GM19351 (cell line): ENCODE results near the gene CFAP97D2.
"Not testable (repeated sequence)": the region's sequence is repeated elsewhere in the genome, so short reads cannot be mapped to it uniquely, and the experiment has no call there.

Source experiments
- ATAC-seq: cut with Tn5 transposase; IDR thresholded peaks from one replicate; pipeline ENCODE4 v1.9.1; 2021; ENCODE audit warnings: mild to moderate bottlenecking, moderate library complexity; ENCODE audit not compliant: unreplicated experiment

Gene CFAP97D2

DNA sequence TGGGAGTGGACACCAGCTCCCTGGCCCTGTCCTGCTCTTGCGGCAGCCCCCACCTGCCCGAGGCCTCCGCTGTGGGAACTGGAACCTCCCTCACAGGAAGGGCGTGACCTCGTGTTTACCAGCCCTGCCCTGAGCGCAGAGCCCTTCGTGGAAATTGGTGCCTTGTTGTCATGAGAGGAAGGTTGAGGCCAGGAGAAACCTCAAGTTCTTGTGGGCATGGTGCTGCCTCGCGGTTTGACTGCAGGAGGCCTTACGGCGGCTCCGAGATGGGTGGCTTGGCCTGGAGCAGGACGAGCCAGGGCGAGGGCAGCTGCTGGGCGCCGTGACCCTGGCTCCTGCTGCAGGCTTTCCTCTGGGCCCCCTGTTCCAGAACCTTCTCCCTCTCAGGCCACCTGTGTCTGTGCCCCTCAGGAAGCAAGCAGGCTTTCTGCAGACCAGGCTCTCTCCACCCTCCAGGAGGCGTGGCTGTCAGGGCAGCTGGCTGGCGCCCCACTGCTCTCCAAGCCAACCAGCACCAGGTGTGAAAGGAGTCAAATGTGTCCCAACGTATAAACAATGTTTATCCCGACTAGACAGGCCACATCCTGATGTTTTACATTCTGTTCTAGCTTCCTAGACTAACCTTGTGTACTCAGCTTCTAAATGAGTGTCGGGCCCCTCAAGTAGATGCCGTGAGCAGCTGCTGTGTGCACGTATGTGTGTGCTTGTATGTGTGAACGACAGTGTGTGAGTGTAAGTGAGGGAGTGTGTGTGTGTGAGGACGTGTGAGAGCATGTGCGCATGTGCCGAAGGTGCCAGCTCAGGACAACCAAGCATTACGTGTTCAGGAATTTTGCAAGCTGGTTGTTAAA, 36.2 kb upstream of the CFAP97D2 start:
- no peak for ATAC-seq

DNA sequence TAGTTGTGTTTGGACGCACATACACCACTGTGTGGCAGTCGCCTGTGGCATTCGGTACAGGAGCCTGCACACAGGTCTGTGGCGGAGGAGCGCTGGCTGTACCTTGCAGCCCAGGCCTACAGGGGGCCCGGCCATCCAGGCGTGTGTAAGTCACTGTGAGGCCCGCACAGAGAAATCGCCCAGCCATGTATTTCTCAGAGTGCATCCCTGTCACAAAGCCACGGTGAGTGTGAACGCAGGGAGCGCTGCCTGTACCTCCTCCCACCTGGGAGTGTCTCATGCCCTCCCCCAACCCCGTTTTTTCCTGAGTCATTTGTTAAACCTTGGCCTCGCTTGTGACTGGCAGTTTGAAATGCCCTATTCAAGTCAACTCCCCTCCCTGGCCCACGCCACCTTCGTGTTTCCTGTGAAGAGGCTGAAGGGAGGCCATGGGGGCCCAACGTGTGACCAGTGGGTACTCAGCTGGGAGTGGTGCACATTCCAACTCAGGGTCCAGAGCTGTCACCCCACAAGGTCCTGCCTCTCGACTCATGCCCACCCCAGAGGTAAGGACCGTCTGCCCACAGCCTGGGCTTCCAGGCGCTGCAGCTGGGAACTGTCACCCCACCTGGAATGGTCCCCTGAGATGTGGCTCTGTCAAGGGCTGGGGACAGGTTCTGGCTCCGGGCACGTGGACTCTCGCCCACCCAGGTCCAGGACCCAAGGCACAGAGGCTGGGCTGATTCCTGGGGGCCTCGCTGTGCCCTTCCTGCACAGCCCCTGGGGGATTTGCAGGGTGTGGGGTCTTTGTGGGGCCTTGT, 35.1 kb upstream of the CFAP97D2 start:
- ATAC-seq: peak; percentile 50

DNA sequence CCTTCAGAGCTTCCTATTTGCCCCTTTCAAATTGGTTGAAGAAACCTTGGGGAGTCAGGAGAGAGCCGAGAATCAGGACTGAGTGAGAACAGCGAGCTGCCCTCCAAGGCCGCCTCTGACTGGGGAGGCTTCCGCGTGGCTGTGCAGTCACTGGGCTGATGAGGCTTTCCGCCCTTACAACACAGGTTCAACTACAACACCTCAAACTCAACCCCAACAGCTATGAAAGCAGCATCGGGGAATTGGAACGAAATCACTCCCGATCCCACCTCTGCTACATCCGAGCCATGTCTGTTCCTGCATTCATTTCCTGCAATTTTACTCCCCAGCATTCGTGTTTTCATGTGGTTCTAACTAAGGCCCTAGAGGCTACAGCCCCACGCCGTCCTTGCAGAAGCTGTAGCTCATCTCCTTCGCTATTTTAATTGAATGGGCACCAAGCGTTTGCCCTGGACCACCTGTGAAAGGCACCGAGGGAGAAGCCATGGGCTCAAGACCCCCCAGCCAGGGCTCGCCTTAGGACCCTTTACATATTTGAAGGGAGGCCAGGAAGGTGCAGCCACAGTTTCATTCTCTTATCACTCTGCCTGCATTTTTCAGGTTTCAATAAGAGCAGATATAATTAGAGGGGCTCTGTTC, 34.3 kb upstream of the CFAP97D2 start:
- no peak for ATAC-seq

GRCh38 chr13:114145256-114145655, 33.8 kb upstream of the CFAP97D2 start:
- no peak for ATAC-seq

DNA sequence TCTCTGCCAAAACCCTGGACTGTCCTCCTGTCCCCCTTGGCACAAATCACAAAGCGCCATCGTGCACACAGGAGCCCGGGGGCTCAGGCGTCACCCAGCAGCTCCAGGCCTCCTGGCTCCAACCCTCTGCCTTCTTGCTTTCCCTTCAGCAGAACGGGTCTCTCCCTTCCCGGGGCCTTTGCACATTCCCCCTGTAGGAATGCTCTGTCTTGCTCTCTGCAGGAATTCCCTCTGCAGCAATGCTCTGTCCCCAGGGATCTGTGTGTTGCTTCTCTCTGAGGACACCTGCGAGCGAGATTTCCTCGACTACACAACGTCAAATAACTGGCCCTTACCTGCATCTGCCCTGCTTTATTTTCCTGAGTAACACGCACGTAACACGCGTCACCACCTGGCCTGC, 33.3 kb upstream of the CFAP97D2 start:
- no peak for ATAC-seq

DNA sequence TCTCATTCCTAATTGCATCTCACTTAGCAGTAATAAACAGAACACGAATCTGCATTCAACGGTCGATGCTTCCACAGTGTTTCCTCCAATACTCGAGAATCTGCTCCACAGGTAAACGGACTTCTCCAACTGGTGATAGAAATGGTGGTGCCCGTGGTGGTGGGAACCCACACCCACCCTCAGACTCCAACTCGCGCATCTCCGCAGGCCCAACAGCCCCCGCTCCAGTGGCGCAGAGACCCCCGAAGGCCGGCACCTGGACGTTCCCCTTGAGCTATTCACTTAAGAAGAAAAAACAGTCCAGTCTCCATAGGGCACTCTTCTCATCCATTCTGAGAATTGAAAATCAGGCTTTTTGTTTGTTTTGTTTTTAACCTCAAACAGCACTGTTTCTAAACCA, 32.9 kb upstream of the CFAP97D2 start:
- no peak for ATAC-seq

DNA sequence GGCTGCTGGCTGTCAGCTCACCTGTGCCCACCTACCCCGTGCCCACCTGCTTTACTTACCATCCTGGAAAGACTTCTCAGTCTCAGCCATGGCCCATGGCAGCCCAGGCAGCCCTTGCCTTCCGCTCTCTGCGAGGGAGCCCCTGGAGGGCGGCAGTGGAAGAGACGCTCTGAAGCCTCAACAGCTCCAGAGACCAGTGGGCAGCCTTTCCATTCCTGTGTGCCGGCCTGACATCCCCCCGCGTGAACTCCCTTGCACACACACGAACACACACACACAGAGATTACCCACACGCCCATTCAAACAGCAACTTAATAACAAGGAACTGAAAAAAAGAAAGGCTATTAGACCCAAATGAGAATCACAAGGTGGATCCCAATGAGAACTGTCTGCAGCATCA, 32.4 kb upstream of the CFAP97D2 start:
- no peak for ATAC-seq

DNA sequence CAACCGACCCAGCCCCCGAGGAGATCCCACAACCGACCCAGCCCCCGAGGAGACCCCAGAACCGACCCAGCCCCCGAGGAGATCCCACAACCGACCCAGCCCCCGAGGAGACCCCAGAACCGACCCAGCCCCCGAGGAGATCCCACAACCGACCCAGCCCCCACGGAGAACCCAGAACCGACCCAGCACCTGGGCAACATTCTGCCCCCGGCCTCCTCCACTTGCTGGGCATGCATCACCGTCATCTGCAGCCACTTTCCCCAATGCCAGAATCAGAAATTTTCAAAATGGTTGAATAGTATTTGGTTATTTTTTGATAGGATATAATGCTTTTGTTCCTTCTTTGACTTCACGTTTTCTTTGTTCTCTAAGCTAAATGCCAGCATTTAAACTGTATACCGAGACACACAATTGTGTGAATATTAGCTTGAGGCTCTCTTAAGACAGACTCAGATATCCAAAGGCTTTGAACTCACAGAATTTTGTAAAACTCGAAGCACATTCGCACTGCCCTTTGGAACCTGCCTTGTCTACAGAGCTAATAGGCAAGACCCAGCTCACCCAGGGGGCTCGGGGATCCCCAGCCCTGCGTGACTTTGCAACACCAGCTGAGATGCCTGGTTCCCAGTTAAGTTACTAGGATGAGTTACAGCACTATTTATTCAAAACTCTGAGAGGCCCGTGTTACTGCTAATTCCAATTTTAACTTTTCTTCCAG, 31.1 kb upstream of the CFAP97D2 start:
- peak; percentile 14 for ATAC-seq

DNA sequence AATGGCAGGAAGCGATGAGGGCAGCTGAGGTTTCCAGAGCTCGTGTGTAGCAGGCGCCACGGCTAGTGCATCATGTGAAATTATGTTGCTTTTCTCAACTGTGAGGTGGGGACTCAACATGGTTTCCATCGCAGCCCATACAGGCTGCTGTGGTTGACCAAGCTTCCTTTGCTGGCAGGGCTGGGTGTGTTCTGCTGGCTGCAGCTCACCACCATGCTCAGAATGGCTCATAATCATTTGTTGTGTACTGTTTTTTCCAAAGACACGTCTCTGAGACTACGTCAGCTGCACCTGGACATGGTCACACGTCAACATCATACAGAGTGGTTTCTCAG, 30.6 kb upstream of the CFAP97D2 start:
- peak; percentile 85 for ATAC-seq

- ATAC-seq: not testable (repeated sequence)
These were observed 30.2 kb upstream of the CFAP97D2 start for GRCh38 chr13:114148886-114149285.

DNA sequence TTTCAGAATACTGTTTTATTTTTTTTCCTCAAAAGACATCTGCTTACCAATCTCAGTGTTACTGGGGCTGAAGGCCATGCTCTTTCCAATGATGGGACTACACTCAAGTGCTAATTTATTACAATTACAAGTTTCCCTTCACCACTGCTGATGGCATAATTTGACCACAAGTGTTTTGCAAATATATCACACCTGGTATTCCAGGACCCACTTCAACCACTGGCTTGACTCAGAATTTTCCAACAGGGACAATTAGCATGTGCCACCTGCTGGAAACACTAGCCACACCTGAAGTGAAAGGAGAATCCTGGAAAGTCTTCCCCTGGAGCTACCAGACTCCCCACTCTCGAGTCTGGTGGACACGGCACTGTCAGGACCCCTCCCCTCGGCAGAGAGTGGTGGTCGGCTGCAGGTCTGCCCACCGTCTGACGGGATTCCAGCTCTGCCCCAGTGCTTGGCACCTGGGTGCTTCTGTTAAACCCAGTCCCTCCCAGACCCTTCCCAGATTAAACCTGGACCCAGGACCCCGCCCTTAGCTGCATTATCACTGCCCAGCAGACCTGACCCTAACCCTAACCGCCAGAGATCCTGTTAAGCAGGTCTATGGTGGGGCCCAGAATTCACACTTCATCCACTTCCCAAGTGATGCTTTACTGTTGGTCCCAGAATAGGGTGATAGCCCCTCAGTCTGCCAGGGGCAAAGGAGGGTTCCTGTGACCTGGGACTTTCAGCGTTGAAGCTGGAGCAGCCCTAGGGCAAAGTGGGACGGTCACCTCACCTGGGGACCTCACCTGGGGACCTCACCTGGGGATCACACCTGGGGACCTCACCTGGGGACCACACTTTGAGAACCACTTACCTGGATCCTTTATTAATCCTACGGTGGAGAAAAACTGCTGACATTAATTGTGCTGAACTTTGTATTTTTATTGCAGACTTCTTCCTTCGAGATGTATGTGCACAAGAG, 29.0 kb upstream of the CFAP97D2 start:
- ATAC-seq: no peak

DNA sequence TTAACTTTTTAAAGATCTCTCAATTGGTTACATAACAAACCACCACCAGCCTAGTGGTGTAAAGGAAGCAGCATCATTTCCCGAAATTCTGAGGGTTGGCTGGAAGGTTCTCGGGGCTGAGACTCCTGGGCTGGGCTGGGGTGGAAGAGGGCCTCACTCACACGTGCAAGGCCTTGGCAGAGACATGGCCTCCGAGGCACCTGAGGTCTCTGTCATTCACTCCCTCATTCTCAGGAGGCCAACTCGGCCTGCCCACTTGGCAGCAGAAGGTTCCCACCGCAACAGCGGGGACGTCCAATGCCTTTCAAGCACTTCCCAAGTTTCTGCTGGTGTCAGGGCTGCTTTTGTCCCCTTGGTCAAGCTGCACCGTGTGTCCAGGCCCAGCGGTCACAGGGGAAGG, 28.0 kb upstream of the CFAP97D2 start:
- no peak for ATAC-seq

DNA sequence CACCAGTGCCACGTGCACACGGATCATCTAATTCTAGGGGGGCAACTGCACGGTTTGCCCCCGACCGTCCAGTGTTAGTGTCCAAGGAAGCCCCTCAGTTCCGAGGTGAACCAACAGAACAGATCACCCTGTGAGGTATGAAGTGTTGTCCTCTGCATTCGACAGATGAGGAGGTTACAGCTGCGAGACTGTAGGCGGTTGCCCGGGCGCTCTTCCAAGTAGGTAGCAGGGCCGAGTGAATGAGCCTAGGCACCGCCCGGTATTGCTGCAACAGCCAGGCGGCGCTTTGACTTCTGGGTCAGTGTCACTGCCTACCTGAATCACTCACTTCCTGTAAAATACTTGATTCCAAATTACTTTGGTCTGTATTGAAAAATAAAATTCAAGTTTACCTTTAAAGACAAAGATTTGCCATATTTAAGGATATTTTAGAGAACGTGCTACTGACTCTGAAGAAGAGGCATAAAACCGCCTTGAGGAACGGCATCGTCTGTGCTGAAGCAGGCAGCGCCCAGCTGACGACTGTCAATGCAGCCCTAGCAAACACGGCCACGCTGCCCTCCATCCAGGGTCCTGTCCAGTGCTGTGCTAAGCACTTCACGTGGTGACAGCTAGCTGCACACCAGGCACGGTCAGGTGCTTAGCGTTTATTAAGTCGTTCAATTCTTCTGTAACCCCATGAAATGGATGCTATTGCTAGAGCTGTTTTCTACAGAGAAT, 27.3 kb upstream of the CFAP97D2 start:
- ATAC-seq: no peak

- no peak for ATAC-seq
These were observed 26.8 kb upstream of the CFAP97D2 start for GRCh38 chr13:114152285-114152645.

DNA sequence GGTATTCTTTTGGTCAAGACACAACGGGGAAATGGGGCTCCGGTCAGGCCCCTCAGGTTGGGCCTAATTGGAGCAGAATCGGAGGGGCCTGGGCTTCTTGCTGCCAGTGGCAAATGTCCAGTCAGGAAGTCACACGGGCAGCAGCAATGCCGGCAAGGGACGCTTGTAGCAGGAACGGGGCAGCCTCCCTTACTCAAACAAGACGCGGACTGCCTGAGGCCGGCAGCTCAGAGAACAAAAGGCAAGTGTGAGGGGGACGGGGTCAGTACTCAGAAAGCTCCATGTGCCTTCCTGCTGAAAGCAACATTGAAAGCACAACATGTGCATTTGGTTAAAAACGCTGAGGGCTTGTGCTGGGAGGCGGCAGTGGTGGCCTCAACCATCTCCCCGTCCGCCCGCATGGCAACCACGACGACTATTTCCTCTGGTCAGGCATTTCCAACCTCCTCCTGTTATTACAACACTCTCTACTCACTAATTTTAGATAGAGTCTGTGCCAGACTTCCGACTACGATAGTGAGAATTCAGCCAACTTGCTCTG, 26.2 kb upstream of the CFAP97D2 start:
- no peak for ATAC-seq

GRCh38 chr13:114153485-114154080, 25.5 kb upstream of the CFAP97D2 start:
- no peak for ATAC-seq

- ATAC-seq: no peak
These were observed 24.6 kb upstream of the CFAP97D2 start for GRCh38 chr13:114154476-114154875.

- ATAC-seq: no peak
These were observed 23.7 kb upstream of the CFAP97D2 start for GRCh38 chr13:114155320-114155719.
